Aorta (tissue), 5 donors: Measurements from ENCODE around the gene AP2S1. TPM values are rescaled to one million over a fixed set of nuclear protein-coding genes. Genes with fewer than 3 reads are reported as not detected.

Experiments used
- ATAC-seq: fragments of 200-7000 bp; cut with Tn5 transposase; one replicate; pipeline ENCODE4 v1.9.1; 2022; ENCODE audit warnings: moderate library complexity; ENCODE audit not compliant: low FRiP score
- DNase-seq, 2 donors: peaks; one replicate each; pipeline ENCODE4 v3.0.0-alpha.2; 2020
- H3K27ac ChIP-seq, 2 donors: one replicate each; pipeline ENCODE4 v1.5.1; 2013; ENCODE audit warnings: low read length in 2 of 2, mild to moderate bottlenecking in 2 of 2, moderate library complexity in 2 of 2, control low read depth in 1 of 2, inconsistent platforms in 1 of 2, low read depth in 1 of 2
- H3K27me3 ChIP-seq, 2 donors: one replicate each; pipeline ENCODE4 v1.6.1; 2013; ENCODE audit warnings: control low read depth in 1 of 2, low read length in 1 of 2, mild to moderate bottlenecking in 1 of 2, moderate library complexity in 1 of 2; ENCODE audit not compliant: insufficient read depth in 2 of 2, control insufficient read depth in 1 of 2
- H3K36me3 ChIP-seq, 2 donors: one replicate each; pipeline ENCODE4 v1.6.1; 2013; ENCODE audit warnings: control low read depth in 1 of 2, low read length in 1 of 2, mild to moderate bottlenecking in 1 of 2; ENCODE audit not compliant: insufficient read depth in 2 of 2, control insufficient read depth in 1 of 2
- H3K4me1 ChIP-seq, 2 donors: one replicate each; pipeline ENCODE4 v1.6.1; 2013; ENCODE audit warnings: low read length in 2 of 2, control low read depth in 1 of 2, mild to moderate bottlenecking in 1 of 2, moderate library complexity in 1 of 2; ENCODE audit not compliant: insufficient read depth in 2 of 2, control insufficient read depth in 1 of 2
- H3K4me3 ChIP-seq, 2 donors: one replicate each; pipeline ENCODE4 v1.5.1; 2013; ENCODE audit warnings: low read length in 2 of 2, control low read depth in 1 of 2, mild to moderate bottlenecking in 1 of 2
- H3K9me3 ChIP-seq: one replicate; pipeline ENCODE4 v1.6.1; 2013; ENCODE audit warnings: mild to moderate bottlenecking, low read length; ENCODE audit not compliant: control insufficient read depth
- WGBS, 2 donors: extraction: QIAGEN DNeasy Blood & Tissue Kit; methylation state at CpG; one replicate each; pipeline ENCODE4 v1.1.7; 2013; 5-methylcytosine and 5-hydroxymethylcytosine counted together
- intact Hi-C, 2 donors: fragments of 100-400 bp; cut with DNase I; formaldehyde crosslinking; loops; one replicate each; pipeline versions ENCODE4 v1.14.2 to v1.15.0; 2022
- long read RNA-seq, 2 donors: library from polyadenylated mRNA; unstranded; transcript quantifications; one replicate each; pipeline ENCODE4 v2.0.0, GENCODE V29; 2020 to 2021
- polyA plus RNA-seq, 2 donors: library from polyadenylated mRNA; stranded (reverse); fragments of 200-250 nt; gene quantifications; one replicate each; pipeline ENCODE4 v1.2.3, GENCODE V29; 2013
- total RNA-seq, 2 donors: library from RNA; stranded (reverse); fragmentation: NEBNext Ultra II Directional; extraction: Animal tissue kit (Norgen Biotek cat#: 25700); gene quantifications; one replicate each; pipeline ENCODE4 v1.2.1, GENCODE V29; 2021
- donor health status: healthy with polysubstance abuse.
- donor health status: Bipolar disorder and iron deficiency.
- donor health status: DM: no; HTN: no; CAD: no.
- donor health status: DM: no; HTN: no; CAD: no.
- donor health status: DM: yes; HTN: yes; CAD: no.

The AP2S1 gene
- total RNA-seq = 100 to 1,000 TPM in 1 of 2 donors, 10 to 100 TPM in 1; 98.3 to 119 TPM
- 100 to 1,000 TPM in 1 of 2 donors, 10 to 100 TPM in 1; 90.0 to 121 TPM for polyA plus RNA-seq
- long read RNA-seq, donor 1, transcript AP2S1-201 (5 exons, 935 nt) = major isoform, 61 of 86 reads
- long read RNA-seq, donor 1, transcript AP2S1-209 (5 exons, 898 nt) = minor isoform, 13 of 86 reads
- long read RNA-seq, donor 1, transcript AP2S1-204 (4 exons, 707 nt) = minor isoform, 6 of 86 reads
- long read RNA-seq, donor 1, partial matches to known transcripts = 0 of 86 reads
- long read RNA-seq, donor 1, other reads (novel, unspliced or antisense) = 6 of 86 reads
- long read RNA-seq, donor 2, transcript AP2S1-201 (5 exons, 935 nt) = major isoform, 28 of 34 reads
- long read RNA-seq, donor 2, partial matches to known transcripts = 0 of 34 reads
- long read RNA-seq, donor 2, other reads (novel, unspliced or antisense) = 1 of 34 reads

GRCh38 chr19:46850228-46851203 lies at the start of gene AP2S1:
Gene AP2S1 (minus strand): TSS chr19:46850846. CDS start chr19:46850766, 80 bp downstream.
- no peaks in the 10 kb centered on the region for H3K27me3 ChIP-seq
- no peaks in the 10 kb centered on the region for H3K36me3 ChIP-seq
- peak within 1 kb of the TSS in 1 of 2 donors; percentile 61 for H3K27ac ChIP-seq
- no peaks in the 10 kb centered on the region for H3K4me1 ChIP-seq
- peak; percentile 96 to 97 for DNase-seq
- ATAC-seq = peak; percentile 97
- WGBS, 2 donors = 0 to 1% methylated on average over 50 to 53 of the region's 53 CpGs
- H3K9me3 ChIP-seq = no peaks in the 10 kb centered on the region
- peak within 1 kb of the TSS; percentile 54 to 84 for H3K4me3 ChIP-seq
- intact Hi-C loops = loop anchor here in 1 of 2 donors (10.0 kb wide), 1 partner anchor 264 kb away; the partner anchor contains the start of gene ZC3H4

GRCh38 chr19:46900341-46900740 lies 49.7 kb upstream of the AP2S1 start:
- Histone ChIP-seq H3K27ac (no peak overlapping the region), H3K36me3 (no peaks in the 10 kb centered on the region), H3K9me3 (no peaks in the 10 kb centered on the region), H3K4me3 (no peak overlapping the region), H3K4me1 (peaks cover 5 to 14% of the 10 kb centered on the region in 2 donors), H3K27me3 (no peaks in the 10 kb centered on the region)
- intact Hi-C loops = loop anchor here in 1 of 2 donors (5.0 kb wide), 1 partner anchor 33 kb away; no protein-coding TSS in a partner anchor
- ATAC-seq (no peak), DNase-seq (no peak)
- WGBS, 2 donors = 95 to 96% methylated on average over 5 of the region's 5 CpGs

- H3K9me3 ChIP-seq = no peaks in the 10 kb centered on the region
- peak overlapping the region in 1 of 2 donors; percentile 49 for H3K27ac ChIP-seq
- H3K4me3 ChIP-seq = no peak overlapping the region
- 6 to 9% methylated on average over 5 of the region's 5 CpGs for WGBS, 2 donors
- intact Hi-C loops = no loop called here
- H3K4me1 ChIP-seq = peaks cover 3 to 11% of the 10 kb centered on the region in 2 donors
- no peaks in the 10 kb centered on the region for H3K36me3 ChIP-seq
- H3K27me3 ChIP-seq = no peaks in the 10 kb centered on the region
- DNase-seq = peak in 1 of 2 donors; percentile 51
- peak; percentile 64 for ATAC-seq
Observed at GRCh38 chr19:46898731-46899130, 48.1 kb upstream of the AP2S1 start.

- no peaks in the 10 kb centered on the region for H3K9me3 ChIP-seq
- intact Hi-C loops = no loop called here
- no peak overlapping the region for H3K27ac ChIP-seq
- ATAC-seq = no peak
- H3K27me3 ChIP-seq = no peaks in the 10 kb centered on the region
- no peak for DNase-seq
- WGBS, 2 donors = 90 to 91% methylated on average over 10 of the region's 10 CpGs
- H3K36me3 ChIP-seq = no peaks in the 10 kb centered on the region
- no peak overlapping the region for H3K4me3 ChIP-seq
- peaks cover 2 to 6% of the 10 kb centered on the region in 2 donors for H3K4me1 ChIP-seq
Observed at GRCh38 chr19:46896076-46896794, 45.6 kb upstream of the AP2S1 start.

- ATAC-seq = no peak
- Histone ChIP-seq H3K9me3 (no peaks in the 10 kb centered on the region), H3K36me3 (no peaks in the 10 kb centered on the region), H3K27ac (no peak overlapping the region), H3K4me3 (no peak overlapping the region), H3K27me3 (no peaks in the 10 kb centered on the region), H3K4me1 (peaks cover 0 to under 1% of the 10 kb centered on the region in 2 donors)
- WGBS, 2 donors = 94 to 95% methylated on average over 10 to 11 of the region's 11 CpGs
- intact Hi-C loops = no loop called here
- DNase-seq = no peak
Observed at GRCh38 chr19:46892252-46893179, 41.9 kb upstream of the AP2S1 start.

GRCh38 chr19:46890423-46891170 lies 40.0 kb upstream of the AP2S1 start:
- H3K27ac ChIP-seq = no peak overlapping the region
- no peaks in the 10 kb centered on the region for H3K36me3 ChIP-seq
- H3K4me3 ChIP-seq = no peak overlapping the region
- ATAC-seq (no peak), DNase-seq (no peak)
- 36 to 42% methylated on average over 3 of the region's 3 CpGs for WGBS, 2 donors
- no peaks in the 10 kb centered on the region for H3K9me3 ChIP-seq
- intact Hi-C loops = no loop called here
- H3K27me3 ChIP-seq = no peaks in the 10 kb centered on the region
- peaks cover 0 to 2% of the 10 kb centered on the region in 2 donors for H3K4me1 ChIP-seq

GRCh38 chr19:46887240-46887782 lies 36.7 kb upstream of the AP2S1 start:
- H3K4me3 ChIP-seq = no peak overlapping the region
- H3K36me3 ChIP-seq = no peaks in the 10 kb centered on the region
- intact Hi-C loops = no loop called here
- no peak for DNase-seq
- no peaks in the 10 kb centered on the region for H3K9me3 ChIP-seq
- ATAC-seq = no peak
- H3K27ac ChIP-seq = no peak overlapping the region
- peaks cover 0 to 2% of the 10 kb centered on the region in 2 donors for H3K4me1 ChIP-seq
- WGBS, 2 donors = 94 to 96% methylated on average over 5 of the region's 5 CpGs
- H3K27me3 ChIP-seq = no peaks in the 10 kb centered on the region
